GM21526 (cell line): ENCODE measurements around the gene EDA.

Experiments
- ATAC-seq: cut with Tn5 transposase; IDR thresholded peaks from one replicate; pipeline ENCODE4 v1.9.1; 2021; ENCODE audit warnings: moderate library complexity; ENCODE audit not compliant: unreplicated experiment, low FRiP score

The EDA gene

GRCh38 chrX:69615779-69616456, at the start of gene EDA:
Gene EDA (plus strand): TSS chrX:69616113.
- peak; percentile 91 for ATAC-seq

GRCh38 chrX:69568828-69569227, 47.1 kb upstream of the EDA start:
- ATAC-seq = no peak

- ATAC-seq = no peak
Measured at GRCh38 chrX:69597399-69597798, 18.5 kb upstream of the EDA start.

GRCh38 chrX:69600182-69600581, 15.7 kb upstream of the EDA start:
- no peak for ATAC-seq

GRCh38 chrX:69603566-69604194, 12.2 kb upstream of the EDA start:
- no peak for ATAC-seq

- ATAC-seq = no peak
Measured at GRCh38 chrX:69605521-69605920, 10.4 kb upstream of the EDA start.

- ATAC-seq = no peak
Measured at GRCh38 chrX:69607616-69608015, 8.3 kb upstream of the EDA start.

- no peak for ATAC-seq
Measured at GRCh38 chrX:69613946-69614345, 2.0 kb upstream of the EDA start.

- ATAC-seq = no peak
Measured at GRCh38 chrX:69614886-69615285, 1.0 kb upstream of the EDA start.

- no peak for ATAC-seq
Measured at GRCh38 chrX:69615342-69615741, 571 bp upstream of the EDA start.

GRCh38 chrX:69616457-69617203, 717 bp downstream of the EDA start:
- ATAC-seq = no peak

GRCh38 chrX:69618803-69619202, 2.9 kb downstream of the EDA start:
- ATAC-seq = no peak

- ATAC-seq = no peak
Measured at GRCh38 chrX:69626129-69626528, 10.2 kb downstream of the EDA start.

GRCh38 chrX:69627744-69628143, 11.8 kb downstream of the EDA start:
- ATAC-seq = no peak

GRCh38 chrX:69630147-69630546, 14.2 kb downstream of the EDA start:
- ATAC-seq = no peak

GRCh38 chrX:69664693-69665092, 48.8 kb downstream of the EDA start:
- no peak for ATAC-seq

GRCh38 chrX:69670001-69670555, 54.2 kb downstream of the EDA start:
- ATAC-seq = no peak

- no peak for ATAC-seq
Measured at GRCh38 chrX:69674891-69675290, 59.0 kb downstream of the EDA start.

- ATAC-seq = no peak
Measured at GRCh38 chrX:69705818-69706217, 89.9 kb downstream of the EDA start.

GRCh38 chrX:69718102-69718501, 102.2 kb downstream of the EDA start:
- no peak for ATAC-seq

- no peak for ATAC-seq
Measured at GRCh38 chrX:69724307-69724706, 108.4 kb downstream of the EDA start.
